AG20443 (cell line): ENCODE data around the gene MCFD2.
"Not testable (repeated sequence)": the region's sequence is repeated elsewhere in the genome, so short reads cannot be mapped to it uniquely, and the experiment has no call there.

Source experiments
- DNase-seq: peaks from one replicate; pipeline ENCODE4 v3.0.0; 2012; ENCODE audit warnings: low spot score, mixed read lengths

The MCFD2 gene

GRCh38 chr2:46937471-46937901, 21.9 kb upstream of the MCFD2 start:
- peak; percentile 29 for DNase-seq

- DNase-seq, result no peak
These were observed 21.0 kb upstream of the MCFD2 start for GRCh38 chr2:46936566-46936965.

GRCh38 chr2:46935071-46935470, 19.5 kb upstream of the MCFD2 start:
- DNase-seq, result no peak

GRCh38 chr2:46929612-46930011, 14.0 kb upstream of the MCFD2 start:
- DNase-seq, result no peak

- no peak for DNase-seq
These were observed 11.3 kb upstream of the MCFD2 start for GRCh38 chr2:46926863-46927262.

- DNase-seq, result no peak
These were observed 10.1 kb upstream of the MCFD2 start for GRCh38 chr2:46925474-46926351.

GRCh38 chr2:46924608-46925007, 9.0 kb upstream of the MCFD2 start:
- DNase-seq, result no peak

- DNase-seq, result no peak
These were observed 8.4 kb upstream of the MCFD2 start for GRCh38 chr2:46924038-46924437.

GRCh38 chr2:46923041-46923528, 7.5 kb upstream of the MCFD2 start:
- no peak for DNase-seq

- DNase-seq, result no peak
These were observed 7.0 kb upstream of the MCFD2 start for GRCh38 chr2:46922606-46923005.

- no peak for DNase-seq
These were observed 6.3 kb upstream of the MCFD2 start for GRCh38 chr2:46921676-46922448.

- no peak for DNase-seq
These were observed 2.0 kb upstream of the MCFD2 start for GRCh38 chr2:46917628-46918027.

- peak; percentile 99 for DNase-seq
These were observed 415 bp upstream of the MCFD2 start for GRCh38 chr2:46915811-46916630.

- no peak for DNase-seq
These were observed 902 bp downstream of the MCFD2 start for GRCh38 chr2:46914578-46915230.

- peak; percentile 65 for DNase-seq
These were observed 1.9 kb downstream of the MCFD2 start for GRCh38 chr2:46913471-46914381.

- DNase-seq, result peak; percentile 80
These were observed 5.7 kb downstream of the MCFD2 start for GRCh38 chr2:46909771-46910419.

- DNase-seq, result no peak
These were observed 6.5 kb downstream of the MCFD2 start for GRCh38 chr2:46909150-46909549.

GRCh38 chr2:46904908-46905678, 10.5 kb downstream of the MCFD2 start:
- not testable (repeated sequence) for DNase-seq

GRCh38 chr2:46902980-46903379, 12.6 kb downstream of the MCFD2 start:
- not testable (repeated sequence) for DNase-seq
